Aortic smooth muscle cell (primary cell): ENCODE measurements around the gene PLEKHO1. TPM values are rescaled to one million over a fixed set of nuclear protein-coding genes. Genes with fewer than 3 reads are reported as not detected.

Experiments
- total RNA-seq: library from RNA; depleted of rRNA; stranded (reverse); fragments of >200 nt; gene quantifications from 2 replicates; pipeline ENCODE4 v1.2.3, GENCODE V29; 2014

The PLEKHO1 gene
- total RNA-seq, result 39.2 and 41.2 TPM in 2 replicates

GRCh38 chr1:150149271-150150132 lies at the start of gene PLEKHO1:
TSS of gene PLEKHO1 (plus strand) at chr1:150149916. CDS start at chr1:150150258, 342 bp downstream.

Other genes with a start within 250 kb of the PLEKHO1 start
- 5.8 and 7.5 TPM in 2 replicates for gene SV2A, start 232.1 kb upstream of the PLEKHO1 start, total RNA-seq
- gene SF3B4, start 222.1 kb upstream of the PLEKHO1 start, total RNA-seq, result 8.5 and 14.7 TPM in 2 replicates
- 6.3 and 10.1 TPM in 2 replicates for gene MTMR11, start 213.0 kb upstream of the PLEKHO1 start, total RNA-seq
- 13.5 and 14.2 TPM in 2 replicates for gene OTUD7B, start 139.2 kb upstream of the PLEKHO1 start, total RNA-seq
- 38.0 and 43.8 TPM in 2 replicates for gene VPS45, start 82.1 kb upstream of the PLEKHO1 start, total RNA-seq
- 28.8 and 36.5 TPM in 2 replicates for gene ANP32E, start 86.2 kb downstream of the PLEKHO1 start, total RNA-seq
- not detected in 2 replicates for gene CA14, start 107.9 kb downstream of the PLEKHO1 start, total RNA-seq
- 88.6 and 93.3 TPM in 2 replicates for gene APH1A, start 119.1 kb downstream of the PLEKHO1 start, total RNA-seq
- 81.9 and 86.9 TPM in 2 replicates for gene C1orf54, start 122.9 kb downstream of the PLEKHO1 start, total RNA-seq
- gene CIART, start 132.6 kb downstream of the PLEKHO1 start, total RNA-seq, result 8.9 and 9.6 TPM in 2 replicates
- 91.0 and 130 TPM in 2 replicates for gene MRPS21, start 143.9 kb downstream of the PLEKHO1 start, total RNA-seq
- gene PRPF3, start 171.6 kb downstream of the PLEKHO1 start, total RNA-seq, result 40.6 and 43.3 TPM in 2 replicates
- 6.6 and 8.1 TPM in 2 replicates for gene RPRD2, start 214.2 kb downstream of the PLEKHO1 start, total RNA-seq